Body of pancreas (tissue), 4 donors: ENCODE measurements around the gene SMG7. TPM values are rescaled to one million over a fixed set of nuclear protein-coding genes. Genes with fewer than 3 reads are reported as not detected.

Source experiments
- ATAC-seq: fragments of 150-250 bp; one replicate; pipeline ENCODE4 v1.9.1; 2016
- DNase-seq, 4 donors: peaks; one replicate each; pipeline ENCODE4 v3.0.0-alpha.2; 2019
- H3K27ac ChIP-seq, 4 donors: fragments of 200-600 bp; sonication (generic); 1 replicate in 3 of 4; 2 replicates in 1 of 4; pipeline versions ENCODE4 v1.5.1 to v1.6.1; 2016 to 2019; ENCODE audit warnings: mild to moderate bottlenecking in 1 of 4, mixed read lengths in 1 of 4, moderate library complexity in 1 of 4
- H3K27me3 ChIP-seq, 2 donors: fragments of 200-600 bp; sonication (generic); one replicate each; pipeline ENCODE4 v1.6.0; 2016; ENCODE audit warnings: mild to moderate bottlenecking in 1 of 2
- H3K36me3 ChIP-seq, 2 donors: fragments of 200-600 bp; sonication (generic); replicated peaks in 1 of 2; 2 replicates each; pipeline ENCODE4 v1.5.1; 2016; ENCODE audit warnings: low read depth in 2 of 2; ENCODE audit not compliant: insufficient read depth in 1 of 2
- H3K4me1 ChIP-seq: fragments of 200-600 bp; sonication (generic); one replicate; pipeline ENCODE4 v1.6.0; 2016
- H3K4me3 ChIP-seq, 2 donors: fragments of 200-600 bp; sonication (generic); 1 replicate in 1 of 2; 2 replicates in 1 of 2; pipeline ENCODE4 v1.5.1; 2016 to 2019
- H3K9me3 ChIP-seq, 3 donors: fragments of 200-600 bp; sonication (generic); 1 replicate in 2 of 3; 2 replicates in 1 of 3; pipeline ENCODE4 v1.5.1; 2016
- POLR2A ChIP-seq, 3 donors: fragments of 450-650 bp; IDR thresholded peaks; one replicate each; pipeline ENCODE4 v1.6.1; 2016; ENCODE audit warnings: antibody characterized with exemption in 3 of 3, mild to moderate bottlenecking in 2 of 3
- WGBS, 2 donors: methylation state at CpG; one replicate each; pipeline ENCODE4 v1.1.5; 2017; 5-methylcytosine and 5-hydroxymethylcytosine counted together
- intact Hi-C: fragments of 100-400 bp; cut with DNase I; formaldehyde crosslinking; loops from one replicate; pipeline ENCODE4 v1.15.1; 2023
- total RNA-seq, 2 donors: library from RNA; depleted of rRNA; stranded (reverse); fragments of >200 nt; gene quantifications; one replicate each; pipeline ENCODE4 v1.1.0, GENCODE V29; 2016
- TF ChIP-seq, protein P1 (sequence below), 7 experiments: fragments of 450-650 bp in 4 of 7; fragments of 200-600 bp in 3 of 7; sonication (generic) in 3 of 7; IDR thresholded peaks; one replicate each; pipeline ENCODE4 v1.5.1; 2016 to 2019; ENCODE audit warnings: antibody characterized with exemption in 7 of 7

The SMG7 gene
- total RNA-seq, 2 donors from 2014 or later: 22.4 to 34.2 TPM

GRCh38 chr1:183582021-183582713, 109.9 kb downstream of the SMG7 start:
- Histone ChIP-seq H3K4me1 (no peaks in the 10 kb centered on the region), H3K36me3 (no peaks in the 10 kb centered on the region), H3K27ac (no peak overlapping the region), H3K4me3 (no peak overlapping the region), H3K9me3 (no peaks in the 10 kb centered on the region), H3K27me3 (no peaks in the 10 kb centered on the region)
- intact Hi-C loops: no loop called here
- ATAC-seq (no peak), DNase-seq (no peak)
- WGBS, 2 donors: 85 to 86% methylated on average over 12 of the region's 12 CpGs
- TF ChIP-seq POLR2A (IDR thresholded peaks at IDR 0.05): no peak
- TF ChIP-seq, protein P1, sequence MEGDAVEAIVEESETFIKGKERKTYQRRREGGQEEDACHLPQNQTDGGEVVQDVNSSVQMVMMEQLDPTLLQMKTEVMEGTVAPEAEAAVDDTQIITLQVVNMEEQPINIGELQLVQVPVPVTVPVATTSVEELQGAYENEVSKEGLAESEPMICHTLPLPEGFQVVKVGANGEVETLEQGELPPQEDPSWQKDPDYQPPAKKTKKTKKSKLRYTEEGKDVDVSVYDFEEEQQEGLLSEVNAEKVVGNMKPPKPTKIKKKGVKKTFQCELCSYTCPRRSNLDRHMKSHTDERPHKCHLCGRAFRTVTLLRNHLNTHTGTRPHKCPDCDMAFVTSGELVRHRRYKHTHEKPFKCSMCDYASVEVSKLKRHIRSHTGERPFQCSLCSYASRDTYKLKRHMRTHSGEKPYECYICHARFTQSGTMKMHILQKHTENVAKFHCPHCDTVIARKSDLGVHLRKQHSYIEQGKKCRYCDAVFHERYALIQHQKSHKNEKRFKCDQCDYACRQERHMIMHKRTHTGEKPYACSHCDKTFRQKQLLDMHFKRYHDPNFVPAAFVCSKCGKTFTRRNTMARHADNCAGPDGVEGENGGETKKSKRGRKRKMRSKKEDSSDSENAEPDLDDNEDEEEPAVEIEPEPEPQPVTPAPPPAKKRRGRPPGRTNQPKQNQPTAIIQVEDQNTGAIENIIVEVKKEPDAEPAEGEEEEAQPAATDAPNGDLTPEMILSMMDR (IDR thresholded peaks at IDR 0.05): no peak

DNA sequence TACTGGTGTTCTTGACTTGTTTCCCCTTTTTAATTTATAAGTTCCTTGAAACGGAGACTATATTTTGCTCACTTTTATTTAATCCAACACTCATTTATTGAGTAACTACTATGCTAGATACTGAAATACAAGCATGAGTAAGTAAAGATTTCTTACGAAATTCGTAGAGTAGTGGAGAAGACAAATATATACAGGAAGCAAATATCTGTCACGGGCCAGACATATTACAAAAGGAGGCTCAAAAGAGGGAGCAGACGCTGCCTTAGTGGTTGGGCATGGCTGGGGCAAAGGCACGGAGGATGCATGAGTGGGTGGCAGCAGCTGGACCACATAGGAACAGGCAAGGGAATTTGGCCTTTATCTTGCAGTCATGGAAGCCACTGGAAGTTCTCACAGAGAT, 111.2 kb downstream of the SMG7 start:
- Histone ChIP-seq H3K27ac (peak overlapping the region in 1 of 4 donors; percentile 26), H3K4me1 (no peaks in the 10 kb centered on the region), H3K36me3 (no peaks in the 10 kb centered on the region), H3K9me3 (no peaks in the 10 kb centered on the region), H3K4me3 (no peak overlapping the region), H3K27me3 (no peaks in the 10 kb centered on the region)
- 58 to 74% methylated on average over 6 of the region's 6 CpGs for WGBS, 2 donors
- no peak for ATAC-seq
- intact Hi-C loops: no loop called here
- peak in 1 of 3 donors; percentile 20 for TF ChIP-seq POLR2A (IDR thresholded peaks at IDR 0.05)
- TF ChIP-seq, protein P1 (IDR thresholded peaks at IDR 0.05): no peak
- DNase-seq: peak in 1 of 4 donors; percentile 63

GRCh38 chr1:183584147-183584546, 111.8 kb downstream of the SMG7 start:
- no peaks in the 10 kb centered on the region for H3K27me3 ChIP-seq
- 52 to 67% methylated on average over 5 of the region's 5 CpGs for WGBS, 2 donors
- H3K27ac ChIP-seq: peak overlapping the region in 1 of 4 donors; percentile 26
- no peaks in the 10 kb centered on the region for H3K4me1 ChIP-seq
- ATAC-seq: no peak
- no peak for TF ChIP-seq POLR2A (IDR thresholded peaks at IDR 0.05)
- TF ChIP-seq, protein P1 (IDR thresholded peaks at IDR 0.05): no peak
- H3K9me3 ChIP-seq: no peaks in the 10 kb centered on the region
- no peaks in the 10 kb centered on the region for H3K36me3 ChIP-seq
- DNase-seq: no peak
- H3K4me3 ChIP-seq: no peak overlapping the region
- intact Hi-C loops: no loop called here

GRCh38 chr1:183585038-183585437, 112.7 kb downstream of the SMG7 start:
- H3K27me3 ChIP-seq: no peaks in the 10 kb centered on the region
- WGBS, 2 donors: 80 to 84% methylated on average over 6 of the region's 6 CpGs
- H3K36me3 ChIP-seq: no peaks in the 10 kb centered on the region
- H3K4me1 ChIP-seq: no peaks in the 10 kb centered on the region
- ATAC-seq (no peak), DNase-seq (no peak)
- intact Hi-C loops: no loop called here
- no peak overlapping the region for H3K27ac ChIP-seq
- no peaks in the 10 kb centered on the region for H3K9me3 ChIP-seq
- no peak overlapping the region for H3K4me3 ChIP-seq
- no peak for TF ChIP-seq POLR2A (IDR thresholded peaks at IDR 0.05)
- TF ChIP-seq, protein P1 (IDR thresholded peaks at IDR 0.05): no peak

GRCh38 chr1:183586455-183586854, 114.2 kb downstream of the SMG7 start:
- WGBS, 2 donors: 78% methylated on average over 1 of the region's 1 CpG; no CpG with 5 or more reads in 1 of the 2 donors
- H3K4me1 ChIP-seq: no peaks in the 10 kb centered on the region
- no peak overlapping the region for H3K4me3 ChIP-seq
- TF ChIP-seq, protein P1 (IDR thresholded peaks at IDR 0.05): no peak
- no peak for TF ChIP-seq POLR2A (IDR thresholded peaks at IDR 0.05)
- H3K9me3 ChIP-seq: no peaks in the 10 kb centered on the region
- H3K36me3 ChIP-seq: no peaks in the 10 kb centered on the region
- intact Hi-C loops: no loop called here
- H3K27ac ChIP-seq: no peak overlapping the region
- no peaks in the 10 kb centered on the region for H3K27me3 ChIP-seq
- DNase-seq: no peak
- no peak for ATAC-seq
